Panc1 (cell line): Measurements from ENCODE around the gene KCNQ1. TPM values are rescaled to one million over a fixed set of nuclear protein-coding genes. Genes with fewer than 3 reads are reported as not detected.

ENCODE experiments used
- ATAC-seq: fragments of 200-7000 bp; cut with Tn5 transposase; 2 replicates; pipeline ENCODE4 v1.9.1; 2020; ENCODE audit warnings: mild to moderate bottlenecking, moderate library complexity
- BruUV-seq: library from RNA; stranded (reverse); fragments of 400-500 nt; replicated peaks from 2 replicates; lab custom pipeline; 2021; lab: Mats Ljungman, UMichigan
- CTCF ChIA-PET: fragments of 300-600 bp; sonication (Branson Sonifier 250); formaldehyde crosslinking; loops from one replicate; lab custom pipeline; 2022; ENCODE audit warnings: antibody characterized with exemption; lab: Charles Lee
- POLR2A ChIA-PET: fragments of 300-600 bp; sonication (Branson Sonifier 250); formaldehyde crosslinking; loops from one replicate; lab custom pipeline; 2022; ENCODE audit warnings: antibody characterized with exemption; lab: Charles Lee
- DNase-seq: peaks from one replicate; pipeline ENCODE4 v3.0.0-alpha.2; 2010; ENCODE audit warnings: low read depth, low spot score
- H3K27ac ChIP-seq: 2 replicates; pipeline ENCODE4 v1.5.1; 2011; ENCODE audit warnings: mild to moderate bottlenecking, low read length, inconsistent platforms
- H3K27me3 ChIP-seq: fragments of 200-500 bp; sonication (Bioruptor generic); 2 replicates; pipeline ENCODE4 v1.6.0; 2014; ENCODE audit warnings: low read length, inconsistent platforms; ENCODE audit not compliant: control insufficient read depth, insufficient read depth
- H3K36me3 ChIP-seq: fragments of 200-500 bp; sonication (Bioruptor generic); 2 replicates; pipeline ENCODE4 v1.5.1; 2014; ENCODE audit warnings: inconsistent platforms, mild to moderate bottlenecking, low read length, moderate library complexity; ENCODE audit not compliant: control insufficient read depth, insufficient read depth
- H3K4me1 ChIP-seq: 2 replicates; pipeline ENCODE4 v1.5.1; 2011; ENCODE audit warnings: inconsistent platforms, mild to moderate bottlenecking, low read length, moderate library complexity; ENCODE audit not compliant: control insufficient read depth, insufficient read depth
- H3K4me3 ChIP-seq, 2 experiments: 2 replicates each; pipeline ENCODE4 v1.5.1; 2011 to 2012; ENCODE audit warnings: low read depth in 2 of 2, low read length in 2 of 2, mild to moderate bottlenecking in 2 of 2, inconsistent platforms in 1 of 2, moderate library complexity in 1 of 2
- H3K9me3 ChIP-seq: fragments of 200-500 bp; sonication (Bioruptor generic); 2 replicates; pipeline ENCODE4 v1.5.1; 2014; ENCODE audit warnings: low read depth, mild to moderate bottlenecking, inconsistent platforms, low read length, moderate library complexity; ENCODE audit not compliant: control insufficient read depth, insufficient read depth
- CTCF ChIP-seq: fragments of 450-650 bp; IDR thresholded peaks from 2 replicates; pipeline ENCODE4 v1.5.1; 2017; ENCODE audit warnings: mild to moderate bottlenecking
- POLR2AphosphoS5 ChIP-seq: IDR thresholded peaks from 2 replicates; pipeline ENCODE4 v1.6.1; 2012; ENCODE audit warnings: mild to moderate bottlenecking, low read depth, low read length, moderate library complexity
- REST ChIP-seq, 2 experiments: IDR thresholded peaks; 2 replicates each; pipeline ENCODE4 v1.6.1; 2011 to 2012; ENCODE audit warnings: low read depth in 2 of 2, control low read depth in 1 of 2, low read length in 1 of 2, mild to moderate bottlenecking in 1 of 2, moderate library complexity in 1 of 2; ENCODE audit not compliant: insufficient read depth in 1 of 2
- SIN3A ChIP-seq: IDR thresholded peaks from 2 replicates; pipeline ENCODE4 v1.6.1; 2012; ENCODE audit warnings: low read depth, mild to moderate bottlenecking, low read length, moderate library complexity, borderline replicate concordance; ENCODE audit not compliant: insufficient read depth
- TCF7L2 ChIP-seq: IDR thresholded peaks from 2 replicates; pipeline ENCODE4 v1.6.1; 2011; ENCODE audit warnings: mild to moderate bottlenecking, low read depth, low read length, inconsistent platforms
- in situ Hi-C: cut with HindIII; loops from 2 replicates; pipeline ENCODE4 v1.10.0; 2016; ENCODE audit warnings: low sequenced_read_pairs, low pct_unique_long_range_greater_than_20kb
- intact Hi-C: fragments of 100-400 bp; cut with micrococcal nuclease; formaldehyde crosslinking; loops from one replicate; pipeline ENCODE4 v1.10.0; 2022; ENCODE audit not compliant: unreplicated experiment
- total RNA-seq: library from RNA; stranded (reverse); gene quantifications from one replicate; pipeline ENCODE4 v1.2.1, GENCODE V29; 2021; ENCODE audit not compliant: unreplicated experiment

The KCNQ1 gene
- total RNA-seq, 1 experiment from 2014 or later, result 1.0 TPM

- no peak for ATAC-seq
- in situ Hi-C loops, result no loop called here
- ChIA-PET CTCF (no interaction called here), POLR2A (no interaction called here)
- TF ChIP-seq REST (IDR thresholded peaks at IDR 0.05; ENCODE audit: insufficient read depth in 1 of 2, low read depth in 2 of 2, low read length in 1 of 2) (no peak), SIN3A (no peak)
- no peaks in the 10 kb centered on the region for H3K27me3 ChIP-seq
- intact Hi-C loops, result no loop called here
- H3K4me3 ChIP-seq, result no peak overlapping the region
- no peak for DNase-seq
- BruUV-seq, result TSS peak; percentile 11
- H3K27ac ChIP-seq, result no peak overlapping the region
- peaks cover 37% of the 10 kb centered on the region for H3K9me3 ChIP-seq
- H3K36me3 ChIP-seq, result no peaks in the 10 kb centered on the region
- H3K4me1 ChIP-seq, result no peaks in the 10 kb centered on the region
These were observed 212.1 kb downstream of the KCNQ1 start for GRCh38 chr11:2656859-2657258.

- Histone ChIP-seq H3K27me3 (no peaks in the 10 kb centered on the region), H3K4me3 (no peak overlapping the region), H3K27ac (no peak overlapping the region), H3K4me1 (no peaks in the 10 kb centered on the region), H3K9me3 (peaks cover 31% of the 10 kb centered on the region), H3K36me3 (no peaks in the 10 kb centered on the region)
- POLR2A ChIA-PET, result no interaction called here
- ATAC-seq, result no peak
- no TSS peak for BruUV-seq
- no peak for TF ChIP-seq REST (IDR thresholded peaks at IDR 0.05; ENCODE audit: insufficient read depth in 1 of 2, low read depth in 2 of 2, low read length in 1 of 2)
- no peak for TF ChIP-seq TCF7L2
- no peak for TF ChIP-seq CTCF
- TF ChIP-seq POLR2AphosphoS5, result no peak
- TF ChIP-seq SIN3A, result no peak
- intact Hi-C loops, result no loop called here
- DNase-seq, result no peak
- in situ Hi-C loops, result no loop called here
- CTCF ChIA-PET, result no interaction called here
These were observed 213.0 kb downstream of the KCNQ1 start for GRCh38 chr11:2657697-2658284.
